ENCODE results near the gene TMEM140.

The TMEM140 gene

DNA sequence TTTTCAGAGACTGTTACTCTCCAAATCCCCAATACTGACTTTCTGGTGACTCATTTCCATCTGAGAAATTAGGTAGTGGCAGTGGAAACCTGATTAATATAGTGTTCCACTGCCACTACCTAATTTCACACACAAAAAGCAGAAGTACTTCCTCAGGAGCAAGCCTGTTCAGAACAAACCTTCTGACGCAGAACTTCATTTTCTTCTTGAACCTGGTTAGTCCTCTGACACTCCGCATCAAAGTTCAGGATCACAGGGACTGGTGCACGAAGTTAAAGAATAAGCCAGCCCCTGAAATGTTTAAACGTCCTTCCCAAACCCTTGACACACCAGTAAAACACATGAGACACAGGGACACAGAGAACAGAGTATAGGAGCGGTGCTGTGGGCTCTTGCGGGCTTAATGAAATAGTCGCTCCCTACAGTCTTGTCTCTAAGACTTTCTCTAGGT lies 59.1 kb downstream of the TMEM140 start:
- TF ChIP-seq, protein P1, sequence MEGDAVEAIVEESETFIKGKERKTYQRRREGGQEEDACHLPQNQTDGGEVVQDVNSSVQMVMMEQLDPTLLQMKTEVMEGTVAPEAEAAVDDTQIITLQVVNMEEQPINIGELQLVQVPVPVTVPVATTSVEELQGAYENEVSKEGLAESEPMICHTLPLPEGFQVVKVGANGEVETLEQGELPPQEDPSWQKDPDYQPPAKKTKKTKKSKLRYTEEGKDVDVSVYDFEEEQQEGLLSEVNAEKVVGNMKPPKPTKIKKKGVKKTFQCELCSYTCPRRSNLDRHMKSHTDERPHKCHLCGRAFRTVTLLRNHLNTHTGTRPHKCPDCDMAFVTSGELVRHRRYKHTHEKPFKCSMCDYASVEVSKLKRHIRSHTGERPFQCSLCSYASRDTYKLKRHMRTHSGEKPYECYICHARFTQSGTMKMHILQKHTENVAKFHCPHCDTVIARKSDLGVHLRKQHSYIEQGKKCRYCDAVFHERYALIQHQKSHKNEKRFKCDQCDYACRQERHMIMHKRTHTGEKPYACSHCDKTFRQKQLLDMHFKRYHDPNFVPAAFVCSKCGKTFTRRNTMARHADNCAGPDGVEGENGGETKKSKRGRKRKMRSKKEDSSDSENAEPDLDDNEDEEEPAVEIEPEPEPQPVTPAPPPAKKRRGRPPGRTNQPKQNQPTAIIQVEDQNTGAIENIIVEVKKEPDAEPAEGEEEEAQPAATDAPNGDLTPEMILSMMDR (conservative IDR thresholded peaks at IDR 0.05), result no peak
- no peak for TF ChIP-seq ZFX (IDR thresholded peaks at IDR 0.05)
- no peak overlapping the region for H3K27ac ChIP-seq

DNA sequence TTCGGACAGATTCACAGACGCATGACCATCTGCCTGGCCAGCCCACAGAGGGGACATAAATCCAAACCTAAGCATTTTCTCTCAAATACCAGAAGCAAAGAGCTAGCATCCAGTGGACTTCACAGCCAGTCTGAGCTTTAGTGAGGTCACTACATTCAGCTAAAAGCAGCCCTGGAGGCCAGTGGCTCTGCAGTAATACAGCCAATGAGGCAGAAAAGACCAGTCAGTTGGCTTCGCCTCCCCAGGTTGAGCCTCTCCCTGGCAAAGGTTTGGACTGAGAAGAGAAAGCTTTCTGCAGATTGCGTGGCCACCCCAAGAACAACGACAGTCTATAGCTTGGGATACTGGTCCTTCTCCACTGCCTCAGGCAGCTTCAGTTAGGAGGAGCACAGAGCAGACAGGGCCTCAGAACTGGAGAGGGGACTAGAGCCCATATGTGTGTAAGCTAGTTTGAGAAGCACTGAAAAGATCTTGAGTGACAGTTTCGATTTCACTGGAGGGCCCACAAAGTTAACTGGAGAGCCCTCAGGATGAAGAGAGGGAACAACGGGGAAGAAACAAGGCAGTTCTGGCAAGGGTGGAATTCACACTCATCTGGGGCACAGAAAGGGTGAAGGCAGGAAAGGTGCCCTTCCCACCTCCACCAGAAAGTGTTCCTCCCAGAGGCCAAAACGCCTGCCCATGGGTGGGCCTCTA lies 59.7 kb downstream of the TMEM140 start:
- no peak overlapping the region for H3K27ac ChIP-seq
- TF ChIP-seq, protein P1 (conservative IDR thresholded peaks at IDR 0.05), result no peak
- no peak for TF ChIP-seq ZFX (IDR thresholded peaks at IDR 0.05)

DNA sequence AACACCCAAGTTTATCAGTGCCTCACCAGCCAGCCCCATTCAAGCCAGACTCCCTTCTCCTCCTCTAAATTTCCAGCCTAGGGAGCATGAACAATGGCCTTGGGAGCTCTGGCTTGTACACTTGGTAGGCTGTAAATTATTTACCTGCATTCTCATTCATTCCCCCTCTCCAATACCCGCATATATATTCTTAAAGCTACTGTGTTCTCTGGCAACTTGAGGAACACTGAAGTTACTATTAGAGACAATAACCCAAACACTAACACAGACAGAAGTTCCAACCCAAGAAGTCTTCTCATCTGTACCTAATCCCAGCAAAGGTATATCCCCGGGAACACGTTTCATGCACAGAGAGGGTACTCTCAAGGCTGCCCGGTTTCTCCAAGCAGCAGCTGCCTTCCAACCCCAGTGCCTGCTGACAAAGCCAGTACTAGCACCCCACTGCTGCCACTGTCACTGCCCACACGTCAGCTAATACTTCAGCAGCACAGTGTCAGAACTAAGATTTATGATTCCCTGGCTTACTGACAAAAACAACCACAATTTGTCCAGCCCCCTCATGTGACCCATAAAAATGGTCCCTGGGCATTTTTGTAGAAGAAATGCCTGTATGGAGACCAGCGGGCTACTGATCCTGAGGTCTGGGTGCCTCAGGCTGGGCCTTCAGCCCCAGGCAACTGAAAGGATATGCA lies 60.4 kb downstream of the TMEM140 start:
- no peak overlapping the region for H3K27ac ChIP-seq
- TF ChIP-seq, protein P1 (conservative IDR thresholded peaks at IDR 0.05), result no peak
- TF ChIP-seq ZFX (IDR thresholded peaks at IDR 0.05), result no peak

DNA sequence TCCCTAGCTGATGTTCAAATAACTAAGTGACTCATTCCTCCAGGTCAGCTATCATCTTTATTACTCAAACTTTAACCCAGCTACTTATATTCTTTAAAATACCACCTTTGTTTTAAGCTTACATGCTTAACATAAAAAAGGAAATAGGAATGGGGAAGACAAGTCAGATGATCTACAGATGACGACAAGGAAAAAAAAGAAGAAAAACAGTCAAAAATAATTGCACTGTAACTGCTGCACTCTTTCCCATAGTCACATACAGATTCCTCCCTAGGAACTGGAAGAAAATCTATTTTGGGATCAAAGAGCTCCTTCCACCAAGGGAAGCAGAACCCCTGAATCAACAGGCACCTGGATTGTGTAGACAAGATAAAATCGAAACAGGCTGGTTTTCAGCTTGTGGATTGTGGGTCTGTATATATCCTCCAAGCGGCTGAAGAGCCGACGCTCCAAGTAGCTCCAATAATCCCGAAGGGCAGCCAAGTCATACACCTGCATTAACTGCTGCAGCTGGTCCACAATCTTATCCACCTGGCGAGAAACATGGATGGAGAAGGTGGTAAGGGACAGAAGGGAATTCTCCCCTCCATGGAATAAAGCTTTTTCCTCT lies 61.5 kb downstream of the TMEM140 start:
- no peak overlapping the region for H3K27ac ChIP-seq
- no peak for TF ChIP-seq ZFX (IDR thresholded peaks at IDR 0.05)
- TF ChIP-seq, protein P1 (conservative IDR thresholded peaks at IDR 0.05), result no peak

DNA sequence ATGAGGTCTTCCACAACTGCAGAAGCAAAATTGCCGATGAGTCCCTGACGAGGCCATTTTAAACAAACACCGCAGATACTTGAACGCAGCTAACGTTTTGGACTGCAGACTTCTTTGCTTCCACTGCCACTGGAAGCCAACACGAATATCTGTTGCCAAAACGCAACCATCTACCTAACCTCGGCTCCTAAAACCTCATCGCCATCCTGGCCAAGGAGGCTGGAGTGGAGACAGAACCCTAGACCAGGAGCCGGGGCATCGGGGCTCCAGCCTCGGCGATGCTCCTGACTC lies 63.0 kb downstream of the TMEM140 start:
- peak overlapping the region; percentile 72 for H3K27ac ChIP-seq
- TF ChIP-seq, protein P1 (conservative IDR thresholded peaks at IDR 0.05), result no peak
- TF ChIP-seq ZFX (IDR thresholded peaks at IDR 0.05), result no peak

DNA sequence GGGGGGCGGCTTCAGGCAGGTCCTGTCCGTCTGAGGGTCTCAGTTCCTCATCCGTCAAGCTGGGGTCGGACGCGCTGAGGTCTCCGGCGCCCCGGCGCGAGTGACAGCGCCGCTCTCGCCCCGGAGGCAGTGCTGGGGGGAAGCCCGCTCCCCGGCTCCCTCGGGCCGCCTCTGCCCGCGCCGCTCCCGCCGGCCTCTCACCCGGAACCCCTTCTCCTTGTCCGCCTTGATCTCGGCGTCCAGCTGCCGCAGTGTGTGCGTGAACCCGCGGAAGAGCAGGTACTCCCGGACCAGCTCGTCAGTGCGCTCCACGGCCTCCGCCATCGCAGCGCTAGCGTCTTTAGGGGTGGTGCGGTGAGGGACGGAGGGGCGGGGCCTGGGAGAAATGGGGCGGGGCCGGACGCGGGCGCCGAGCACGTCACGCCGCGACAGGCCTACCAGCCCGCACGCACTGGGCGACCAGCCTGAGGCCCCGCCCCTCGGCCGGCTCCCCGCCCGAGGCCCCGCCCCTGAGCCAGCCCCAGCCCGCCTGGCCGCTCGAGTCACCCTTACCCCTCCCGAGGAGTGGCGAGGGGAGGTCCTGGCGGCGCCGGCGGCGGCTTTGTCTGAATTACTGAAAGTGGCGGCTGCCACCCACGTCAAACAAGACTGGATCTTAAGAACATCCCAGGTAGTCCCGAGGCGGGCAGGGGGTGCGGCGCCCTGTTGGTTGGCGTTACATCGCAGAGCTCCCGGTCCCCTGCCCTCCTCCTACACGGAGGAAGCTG lies 63.5 kb downstream of the TMEM140 start, which contains the start of gene WDR91:
Gene WDR91 (minus strand): TSS at position 348 of the 767 bp plus-strand sequence. CDS start 24 bp downstream, at position 324.
- H3K27ac ChIP-seq, result peak within 1 kb of the TSS; percentile 72
- TF ChIP-seq, protein P1 (conservative IDR thresholded peaks at IDR 0.05), result peak; percentile 24; the same call in 1 of the 2 replicates
- TF ChIP-seq ZFX (IDR thresholded peaks at IDR 0.05), result no peak

DNA sequence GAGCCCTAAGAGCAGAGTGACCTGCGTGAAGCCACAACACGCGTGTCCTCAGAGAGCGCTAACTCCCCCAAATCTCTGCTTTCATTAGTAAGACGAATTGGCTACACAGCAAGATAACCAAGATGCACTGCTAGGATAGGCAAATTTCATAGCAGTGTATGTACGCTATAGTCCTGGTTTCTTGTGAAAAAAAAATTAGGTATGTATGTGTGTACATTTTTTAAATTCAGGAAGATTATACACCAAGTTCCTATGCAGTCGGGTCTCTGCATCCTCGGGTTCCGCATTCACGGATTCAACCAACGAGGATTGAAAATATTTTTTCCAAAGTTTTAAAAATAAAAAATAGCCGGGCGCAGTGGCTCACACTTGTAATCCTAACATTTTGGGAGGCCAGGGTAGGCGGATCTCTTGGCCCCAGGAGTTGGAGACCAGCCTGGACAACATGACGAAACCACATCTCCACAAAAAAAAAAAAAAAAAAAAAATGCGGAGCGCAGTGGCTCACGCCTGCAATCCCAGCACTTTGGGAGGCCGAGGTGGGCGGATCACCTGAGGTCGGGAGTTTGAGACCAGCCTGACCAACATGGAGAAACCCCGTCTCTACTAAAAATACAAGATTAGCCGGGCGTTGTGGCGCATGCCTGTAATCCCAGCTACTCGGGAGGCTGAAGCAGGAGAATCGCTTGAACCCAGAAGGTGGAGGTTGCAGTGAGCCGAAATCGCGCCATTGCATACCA lies 64.2 kb downstream of the TMEM140 start:
- peak overlapping the region; percentile 72 for H3K27ac ChIP-seq

All from C4-2B (cell line).